K562 (cell line): ENCODE data around the gene CT45A10. TPM values are rescaled to one million over a fixed set of nuclear protein-coding genes. Genes with fewer than 3 reads are reported as not detected.

Experiments used
- ATF3 ChIP-seq, 2 experiments: fragments of 450-650 bp in 1 of 2; sonication (generic) in 1 of 2; formaldehyde crosslinking in 1 of 2; IDR thresholded peaks in 1 of 2; conservative IDR thresholded peaks in 1 of 2; 2 replicates each; pipeline versions ENCODE4 v1.6.1 to v1.8.1; 2016 to 2023; ENCODE audit warnings: mild to moderate bottlenecking in 2 of 2, moderate library complexity in 2 of 2, inconsistent platforms in 1 of 2, missing genetic modification reagents in 1 of 2
- CTCFL ChIP-seq: IDR thresholded peaks from 2 replicates; pipeline ENCODE4 v1.6.1; 2011; ENCODE audit warnings: borderline replicate concordance, low read depth, mild to moderate bottlenecking, moderate library complexity, low read length; ENCODE audit not compliant: insufficient read depth, poor library complexity, severe bottlenecking
- E2F3 ChIP-seq: fragments of 250-450 bp; sonication (Bioruptor Pico); IDR thresholded peaks from 2 replicates; pipeline ENCODE4 v1.4.0; 2020; ENCODE audit warnings: mild to moderate bottlenecking
- EZH2 ChIP-seq: IDR thresholded peaks from 2 replicates; pipeline ENCODE4 v1.6.1; 2012; ENCODE audit warnings: low read depth, mild to moderate bottlenecking, inconsistent platforms, low read length, borderline replicate concordance
- FOXK2 ChIP-seq, 2 experiments: fragments of 450-650 bp; IDR thresholded peaks in 1 of 2; conservative IDR thresholded peaks in 1 of 2; 2 replicates each; pipeline ENCODE4 v1.6.1; 2016; ENCODE audit warnings: low read depth in 2 of 2, mild to moderate bottlenecking in 1 of 2
- HNRNPLL ChIP-seq: fragments of 200-400 bp; formaldehyde crosslinking; IDR thresholded peaks from 2 replicates; pipeline ENCODE4 v1.6.1; 2017; ENCODE audit warnings: low read length, low read depth, mild to moderate bottlenecking; ENCODE audit not compliant: poor library complexity, severe bottlenecking
- KDM1A ChIP-seq, 2 experiments: fragments of 450-650 bp; IDR thresholded peaks; 2 replicates each; pipeline ENCODE4 v1.6.1; 2016; ENCODE audit warnings: mild to moderate bottlenecking in 2 of 2
- L3MBTL2 ChIP-seq: fragments of 450-650 bp; IDR thresholded peaks from 2 replicates; pipeline ENCODE4 v1.6.1; 2016; ENCODE audit warnings: mild to moderate bottlenecking, moderate library complexity
- NELFE ChIP-seq: IDR thresholded peaks from 2 replicates; pipeline ENCODE4 v1.6.1; 2011; ENCODE audit warnings: mild to moderate bottlenecking; ENCODE audit not compliant: insufficient read depth, insufficient read length
- NR2F6 ChIP-seq: fragments of 450-650 bp; formaldehyde crosslinking; IDR thresholded peaks from 2 replicates; pipeline ENCODE4 v1.4.0; 2020; ENCODE audit warnings: mild to moderate bottlenecking
- RBFOX2 ChIP-seq: fragments of 200-400 bp; formaldehyde crosslinking; IDR thresholded peaks from 2 replicates; pipeline ENCODE4 v1.6.1; 2017; ENCODE audit warnings: low read depth, mild to moderate bottlenecking, low read length, moderate library complexity
- RBM39 ChIP-seq: fragments of 200-400 bp; formaldehyde crosslinking; optimal IDR thresholded peaks from 2 replicates; pipeline ENCODE3; 2018; ENCODE audit warnings: low read depth, low read length
- SETDB1 ChIP-seq: IDR thresholded peaks from one replicate; pipeline ENCODE4 v1.6.1; 2012; ENCODE audit warnings: low read length, control low read depth, inconsistent platforms
- SIN3A ChIP-seq, 2 experiments: fragments of 150-350 bp in 1 of 2; IDR thresholded peaks; 2 replicates each; pipeline ENCODE4 v1.6.1; 2011 to 2016; ENCODE audit warnings: borderline replicate concordance in 2 of 2, low read depth in 2 of 2, low read length in 2 of 2, mild to moderate bottlenecking in 2 of 2, moderate library complexity in 2 of 2; ENCODE audit not compliant: control insufficient read depth in 1 of 2
- SMAD2 ChIP-seq: fragments of 150-350 bp; IDR thresholded peaks from 2 replicates; pipeline ENCODE4 v1.6.1; 2014; ENCODE audit warnings: low read depth, mild to moderate bottlenecking, low read length
- TFAP4 ChIP-seq: sonication (generic); formaldehyde crosslinking; IDR thresholded peaks from 2 replicates; pipeline ENCODE4 v1.8.0; 2022; ENCODE audit warnings: missing genetic modification reagents, mild to moderate bottlenecking, moderate library complexity, borderline replicate concordance
- ZKSCAN8 ChIP-seq: fragments of 200-800 bp; sonication (Bioruptor generic); IDR thresholded peaks from 2 replicates; pipeline ENCODE4 v1.6.1; 2016; ENCODE audit warnings: missing genetic modification characterization, missing compliant biosample characterization
- ZNF143 ChIP-seq: sonication (generic); formaldehyde crosslinking; IDR thresholded peaks from 2 replicates; pipeline ENCODE4 v1.9.0; 2022; ENCODE audit warnings: mild to moderate bottlenecking, missing genetic modification reagents
- polyA plus RNA-seq, 8 experiments: library from polyadenylated mRNA; depleted of rRNA in 4 of 8; stranded (reverse) in 5 of 8; unstranded in 3 of 8; fragments of >200 nt; fragmentation: Nextera tagmentation in 2 of 8; fragmentation: Illumina TruSeq in 1 of 8; extraction: Ambion mirVana in 2 of 8; extraction: Trizol in 1 of 8; gene quantifications; 2 replicates each; pipeline versions ENCODE4 v1.2.1 to v1.2.3, GENCODE V29; 2011 to 2014; ENCODE audit warnings: inconsistent platforms in 1 of 8, missing spikeins in 1 of 8
- total RNA-seq, 7 experiments: library from RNA; depleted of rRNA in 6 of 7; stranded (reverse); fragments of >200 nt in 6 of 7; fragmentation: Illumina TruSeq in 2 of 7; extraction: Trizol in 2 of 7; gene quantifications; 2 replicates each; pipeline versions ENCODE4 v1.2.1 to v1.2.3, GENCODE V29; 2011 to 2021; ENCODE audit warnings: low replicate concordance in 1 of 7
- TF ChIP-seq, protein P1 (sequence below), 2 experiments: IDR thresholded peaks; 2 replicates each; pipeline ENCODE4 v1.6.1; 2011; ENCODE audit warnings: borderline replicate concordance in 1 of 2, control low read depth in 1 of 2, low read depth in 1 of 2, low read length in 1 of 2, mild to moderate bottlenecking in 1 of 2, mixed read lengths in 1 of 2, moderate library complexity in 1 of 2; ENCODE audit not compliant: insufficient read depth in 1 of 2, insufficient read length in 1 of 2, poor library complexity in 1 of 2, severe bottlenecking in 1 of 2; ENCODE audit errors: extremely low read depth in 1 of 2

CT45A10 gene
- total and polyA plus RNA-seq, 9 of the 15 experiments (the other 6 are each of a cell fraction or from before 2014, with no cell fraction given): 78.1 to 175 (median 102) TPM

GRCh38 chrX:135893294-135893817 is at the start of gene CT45A10, which contains the start of gene SAGE1 (continued):
- TF ChIP-seq SETDB1: no peak
- no peak for TF ChIP-seq NELFE
- TF ChIP-seq, protein P1, sequence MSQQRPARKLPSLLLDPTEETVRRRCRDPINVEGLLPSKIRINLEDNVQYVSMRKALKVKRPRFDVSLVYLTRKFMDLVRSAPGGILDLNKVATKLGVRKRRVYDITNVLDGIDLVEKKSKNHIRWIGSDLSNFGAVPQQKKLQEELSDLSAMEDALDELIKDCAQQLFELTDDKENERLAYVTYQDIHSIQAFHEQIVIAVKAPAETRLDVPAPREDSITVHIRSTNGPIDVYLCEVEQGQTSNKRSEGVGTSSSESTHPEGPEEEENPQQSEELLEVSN (IDR thresholded peaks at IDR 0.05; ENCODE audit: borderline replicate concordance in 1 of 2, extremely low read depth in 1 of 2, insufficient read depth in 1 of 2, insufficient read length in 1 of 2, low read depth in 1 of 2, low read length in 1 of 2, poor library complexity in 1 of 2, severe bottlenecking in 1 of 2): peak in 1 of 2 experiments; percentile 52
- TF ChIP-seq EZH2: no peak
- peak in 1 of 2 experiments; percentile 39; a peak in 3 of 4 replicates for TF ChIP-seq FOXK2 (conservative IDR thresholded peaks at IDR 0.05 in 1 of 2, IDR thresholded peaks at IDR 0.05 in 1 of 2; ENCODE audit: low read depth in 2 of 2)
- peak; percentile 85 for TF ChIP-seq TFAP4 (CRISPR knock-in tag)
- peak; percentile 55 to 68; a peak in 2 of 4 replicates for TF ChIP-seq KDM1A (IDR thresholded peaks at IDR 0.05)
- peak; percentile 93 for TF ChIP-seq RBFOX2
- no peak for TF ChIP-seq RBM39
- no peak for TF ChIP-seq NR2F6 (CRISPR knock-in tag)
- TF ChIP-seq ATF3 (IDR thresholded peaks at IDR 0.05): peak; percentile 26; the same call in 1 of the 2 replicates
- TF ChIP-seq ATF3 (CRISPR knock-in tag; conservative IDR thresholded peaks at IDR 0.05): peak; percentile 67; the same call in 1 of the 2 replicates
- 0 out of 2 replicates have a peak, but pooled peaks have one; percentile 44 for TF ChIP-seq E2F3
- TF ChIP-seq SIN3A (IDR thresholded peaks at IDR 0.05; ENCODE audit: borderline replicate concordance in 2 of 2, control insufficient read depth in 1 of 2, low read depth in 2 of 2, low read length in 2 of 2): peak in 1 of 2 experiments; percentile 39; a peak in 1 of 4 replicates
- peak; percentile 22 for TF ChIP-seq HNRNPLL
- peak; percentile 86 for TF ChIP-seq CTCFL
- peak; percentile 75 for TF ChIP-seq L3MBTL2
- no peak for TF ChIP-seq ZKSCAN8 (CRISPR knock-in tag)
- peak; percentile 56; the same call in 1 of the 2 replicates for TF ChIP-seq ZNF143 (CRISPR knock-in tag)
- TF ChIP-seq SMAD2: no peak
